HG03457 (cell line): Measurements from ENCODE around the gene MVB12A.
A peak's percentile ranks its signal among the peaks of the same experiment; 100 is the strongest.

Experiments used
- ATAC-seq: cut with Tn5 transposase; IDR thresholded peaks from one replicate; pipeline ENCODE4 v1.9.1; 2021; ENCODE audit warnings: moderate number of reproducible peaks; ENCODE audit not compliant: unreplicated experiment

MVB12A gene

GRCh38 chr19:17404621-17405249 is 15.1 kb upstream of the MVB12A start:
- ATAC-seq, result no peak

- peak; percentile 63 for ATAC-seq
Observed at GRCh38 chr19:17405250-17406045, 14.4 kb upstream of the MVB12A start, which contains the start of gene BST2. Gene BST2 (minus strand): TSS chr19:17405630. CDS start chr19:17405575, 55 bp downstream.

GRCh38 chr19:17406046-17406886 is 13.6 kb upstream of the MVB12A start:
- no peak for ATAC-seq

GRCh38 chr19:17406887-17407196 is 13.0 kb upstream of the MVB12A start:
- no peak for ATAC-seq

- ATAC-seq, result no peak
Observed at GRCh38 chr19:17409990-17410389, 9.9 kb upstream of the MVB12A start.

- no peak for ATAC-seq
Observed at GRCh38 chr19:17411801-17412200, 8.0 kb upstream of the MVB12A start.

- no peak for ATAC-seq
Observed at GRCh38 chr19:17414097-17414496, 5.8 kb upstream of the MVB12A start.

GRCh38 chr19:17415121-17415520 is 4.7 kb upstream of the MVB12A start:
- ATAC-seq, result no peak

- no peak for ATAC-seq
Observed at GRCh38 chr19:17418710-17419109, 1.1 kb upstream of the MVB12A start.

GRCh38 chr19:17419154-17419620 is 660 bp upstream of the MVB12A start:
- ATAC-seq, result no peak

- peak; percentile 9 for ATAC-seq
Observed at GRCh38 chr19:17420475-17420924, 653 bp downstream of the MVB12A start.

GRCh38 chr19:17421942-17422341 is 2.1 kb downstream of the MVB12A start:
- no peak for ATAC-seq

GRCh38 chr19:17423429-17424208 is 3.8 kb downstream of the MVB12A start:
- no peak for ATAC-seq

GRCh38 chr19:17424743-17425365 is 5.0 kb downstream of the MVB12A start:
- no peak for ATAC-seq

- ATAC-seq, result no peak
Observed at GRCh38 chr19:17429641-17430113, 9.8 kb downstream of the MVB12A start.

- no peak for ATAC-seq
Observed at GRCh38 chr19:17431417-17431816, 11.6 kb downstream of the MVB12A start.

- ATAC-seq, result no peak
Observed at GRCh38 chr19:17435218-17435617, 15.4 kb downstream of the MVB12A start.

- ATAC-seq, result no peak
Observed at GRCh38 chr19:17436094-17436873, 16.4 kb downstream of the MVB12A start.

- no peak for ATAC-seq
Observed at GRCh38 chr19:17436874-17437267, 17.0 kb downstream of the MVB12A start.
